Suprapubic skin (tissue), 4 donors: ENCODE measurements around the gene ALDH7A1. TPM values are rescaled to one million over a fixed set of nuclear protein-coding genes. Genes with fewer than 3 reads are reported as not detected.

Source experiments
- DNase-seq, 2 donors: peaks; one replicate each; pipeline ENCODE4 v3.0.0-alpha.2; 2019; ENCODE audit warnings: low spot score in 2 of 2
- H3K27ac ChIP-seq: fragments of 200-600 bp; sonication (generic); one replicate; pipeline ENCODE4 v1.5.1; 2019
- H3K27me3 ChIP-seq: fragments of 200-600 bp; sonication (generic); one replicate; pipeline ENCODE4 v1.5.1; 2019
- H3K36me3 ChIP-seq: fragments of 200-600 bp; sonication (generic); one replicate; pipeline ENCODE4 v1.5.1; 2019
- H3K4me1 ChIP-seq: fragments of 200-600 bp; sonication (generic); one replicate; pipeline ENCODE4 v1.5.1; 2019
- H3K4me3 ChIP-seq: fragments of 200-600 bp; sonication (generic); one replicate; pipeline ENCODE4 v1.5.1; 2019; ENCODE audit warnings: mild to moderate bottlenecking
- H3K9me3 ChIP-seq: fragments of 200-600 bp; sonication (generic); one replicate; pipeline ENCODE4 v1.5.1; 2019
- CTCF ChIP-seq, 2 donors: fragments of 200-600 bp in 1 of 2; fragments of 450-650 bp in 1 of 2; sonication (generic) in 1 of 2; IDR thresholded peaks; one replicate each; pipeline ENCODE4 v1.5.1; 2016 to 2019; ENCODE audit warnings: antibody characterized with exemption in 2 of 2, mild to moderate bottlenecking in 1 of 2, moderate library complexity in 1 of 2
- EP300 ChIP-seq: sonication (generic); formaldehyde crosslinking; IDR thresholded peaks from one replicate; pipeline ENCODE4 v1.6.1; 2017; ENCODE audit warnings: antibody characterized with exemption
- POLR2A ChIP-seq, 2 donors: fragments of 450-650 bp; IDR thresholded peaks; one replicate each; pipeline ENCODE4 v1.6.1; 2017; ENCODE audit warnings: antibody characterized with exemption in 2 of 2, mild to moderate bottlenecking in 2 of 2, moderate library complexity in 2 of 2
- POLR2AphosphoS5 ChIP-seq, 3 donors: sonication (generic); formaldehyde crosslinking; IDR thresholded peaks; one replicate each; pipeline ENCODE4 v1.6.1; 2017; ENCODE audit warnings: antibody characterized with exemption in 3 of 3
- WGBS: methylation state at CpG from one replicate; pipeline ENCODE4 v1.1.5; 2018; 5-methylcytosine and 5-hydroxymethylcytosine counted together
- total RNA-seq, 4 donors: library from RNA; depleted of rRNA; stranded (reverse); fragments of >200 nt; gene quantifications; one replicate each; pipeline ENCODE4 v1.1.0, GENCODE V29; 2016

ALDH7A1 gene
- total RNA-seq, 4 donors from 2014 or later: 28.5 to 71.2 (median 43.5) TPM

DNA sequence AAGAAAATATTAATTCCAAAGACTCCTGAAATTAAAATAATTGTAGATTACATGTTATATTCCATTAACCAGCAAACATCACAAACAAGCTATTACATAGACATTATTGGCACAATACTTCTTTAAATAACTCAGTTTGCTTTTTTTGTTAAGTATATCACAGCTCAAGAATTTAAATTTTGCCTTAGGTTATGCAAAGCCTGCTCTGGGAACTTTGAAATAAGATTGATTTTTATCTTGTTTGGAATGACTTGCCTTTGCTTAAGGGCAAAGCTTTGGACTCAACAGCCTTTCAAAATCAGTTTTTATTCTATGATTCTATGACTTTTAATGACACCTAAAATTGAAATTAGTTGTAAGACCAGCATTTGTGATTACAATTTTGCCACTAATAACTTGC, 78.2 kb downstream of the ALDH7A1 start:
- Histone ChIP-seq H3K27me3 (no peaks in the 10 kb centered on the region), H3K4me1 (peaks cover 44% of the 10 kb centered on the region), H3K9me3 (no peaks in the 10 kb centered on the region), H3K4me3 (no peak overlapping the region), H3K36me3 (no peaks in the 10 kb centered on the region), H3K27ac (peak overlapping the region; percentile 45)
- DNase-seq: no peak
- no peak for TF ChIP-seq EP300
- no peak for TF ChIP-seq CTCF (IDR thresholded peaks at IDR 0.05)
- TF ChIP-seq POLR2AphosphoS5 (IDR thresholded peaks at IDR 0.05): no peak
- TF ChIP-seq POLR2A (IDR thresholded peaks at IDR 0.05): no peak

GRCh38 chr5:126516133-126516532, 78.9 kb downstream of the ALDH7A1 start:
- TF ChIP-seq EP300: no peak
- TF ChIP-seq CTCF (IDR thresholded peaks at IDR 0.05): no peak
- TF ChIP-seq POLR2AphosphoS5 (IDR thresholded peaks at IDR 0.05): no peak
- no peak for TF ChIP-seq POLR2A (IDR thresholded peaks at IDR 0.05)
- no peaks in the 10 kb centered on the region for H3K9me3 ChIP-seq
- no peak overlapping the region for H3K4me3 ChIP-seq
- no peaks in the 10 kb centered on the region for H3K27me3 ChIP-seq
- H3K36me3 ChIP-seq: no peaks in the 10 kb centered on the region
- no peak for DNase-seq
- 44% methylated on average over 1 of the region's 1 CpG for WGBS
- peak overlapping the region; percentile 45 for H3K27ac ChIP-seq
- peaks cover 40% of the 10 kb centered on the region for H3K4me1 ChIP-seq

DNA sequence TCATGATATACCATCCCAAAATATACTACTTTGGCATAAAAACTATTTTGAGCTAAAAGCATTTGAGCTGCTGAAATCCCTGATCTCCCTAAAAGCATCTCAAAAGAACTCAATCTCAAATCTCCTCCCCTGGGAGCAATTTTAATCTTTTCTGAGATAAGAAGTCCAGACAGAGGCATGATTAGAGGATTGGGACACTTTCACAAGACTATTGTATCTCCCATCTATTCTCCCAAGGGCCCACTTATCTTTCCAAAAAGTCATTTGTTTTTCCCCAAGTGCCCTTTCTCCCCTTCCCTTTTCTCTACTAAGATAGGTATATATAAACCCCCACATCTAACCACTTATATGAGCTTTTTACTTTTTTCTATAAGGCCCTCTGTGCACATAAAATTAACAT, 79.7 kb downstream of the ALDH7A1 start:
- Histone ChIP-seq H3K27ac (no peak overlapping the region), H3K36me3 (no peaks in the 10 kb centered on the region), H3K4me3 (no peak overlapping the region), H3K4me1 (peaks cover 32% of the 10 kb centered on the region), H3K27me3 (no peaks in the 10 kb centered on the region), H3K9me3 (no peaks in the 10 kb centered on the region)
- DNase-seq: no peak
- TF ChIP-seq EP300: no peak
- TF ChIP-seq POLR2A (IDR thresholded peaks at IDR 0.05): no peak
- no peak for TF ChIP-seq POLR2AphosphoS5 (IDR thresholded peaks at IDR 0.05)
- no peak for TF ChIP-seq CTCF (IDR thresholded peaks at IDR 0.05)

- H3K36me3 ChIP-seq: no peaks in the 10 kb centered on the region
- TF ChIP-seq CTCF (IDR thresholded peaks at IDR 0.05) (no peak), EP300 (no peak), POLR2AphosphoS5 (IDR thresholded peaks at IDR 0.05) (no peak), POLR2A (IDR thresholded peaks at IDR 0.05) (no peak)
- no peak for DNase-seq
- no peaks in the 10 kb centered on the region for H3K9me3 ChIP-seq
- no peak overlapping the region for H3K27ac ChIP-seq
- 91% methylated on average over 9 of the region's 9 CpGs for WGBS
- H3K4me3 ChIP-seq: no peak overlapping the region
- H3K4me1 ChIP-seq: peaks cover 29% of the 10 kb centered on the region
- no peaks in the 10 kb centered on the region for H3K27me3 ChIP-seq
Measured at GRCh38 chr5:126514558-126515141, 80.4 kb downstream of the ALDH7A1 start.

- Histone ChIP-seq H3K27ac (no peak overlapping the region), H3K9me3 (no peaks in the 10 kb centered on the region), H3K36me3 (no peaks in the 10 kb centered on the region), H3K27me3 (no peaks in the 10 kb centered on the region), H3K4me3 (no peak overlapping the region), H3K4me1 (peaks cover 29% of the 10 kb centered on the region)
- DNase-seq: no peak
- TF ChIP-seq POLR2A (IDR thresholded peaks at IDR 0.05) (no peak), POLR2AphosphoS5 (IDR thresholded peaks at IDR 0.05) (no peak), EP300 (no peak), CTCF (IDR thresholded peaks at IDR 0.05) (no peak)
- 90% methylated on average over 4 of the region's 4 CpGs for WGBS
Measured at GRCh38 chr5:126514131-126514557, 80.9 kb downstream of the ALDH7A1 start.
